ENCODE results near the gene N4BP3. TPM values are rescaled to one million over a fixed set of nuclear protein-coding genes. Genes with fewer than 3 reads are reported as not detected.

N4BP3 gene
- polyA plus RNA-seq, 3 donors, result 0.01 TPM; not detected in 2

DNA sequence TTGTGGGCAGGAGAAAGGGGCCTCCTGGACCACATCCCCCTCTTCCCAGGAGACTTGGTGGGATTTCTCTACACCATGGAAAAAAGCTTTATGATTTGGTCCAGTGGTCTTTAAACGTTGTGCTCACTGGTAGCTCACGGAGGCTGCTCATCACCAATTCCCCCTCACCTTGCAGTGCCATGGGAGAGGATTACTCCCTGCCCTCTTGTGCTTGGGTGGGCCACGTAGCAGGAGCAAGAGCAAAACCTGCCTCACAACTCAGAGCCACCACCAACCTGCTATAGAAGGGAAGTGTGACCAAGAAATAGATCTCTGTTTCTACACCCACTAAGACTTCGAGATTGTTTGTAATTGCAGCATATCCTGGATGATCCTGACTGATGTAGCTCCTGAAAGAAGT is 42.2 kb upstream of the N4BP3 start:
- H3K4me3 ChIP-seq (replicated peaks in 1 of 3; ENCODE audit: low read depth in 2 of 3, low read length in 3 of 3), result no peak overlapping the region
- Mint-ChIP-seq H3K27me3 (ENCODE audit: low read depth in 3 of 3) (peaks cover 7 to 16% (median 8%) of the 10 kb centered on the region in 3 donors), H3K4me3 (no peak overlapping the region), H3K27ac (no peak overlapping the region), H3K36me3 (no peaks in the 10 kb centered on the region), H3K9me3 (no peaks in the 10 kb centered on the region), H3K4me1 (peaks cover 3% of the 10 kb centered on the region)
- H3K27me3 ChIP-seq (ENCODE audit: control insufficient read depth in 2 of 2, insufficient read depth in 2 of 2, low read length in 2 of 2), result peaks cover 0 to 7% of the 10 kb centered on the region in 2 donors
- H3K27ac ChIP-seq (ENCODE audit: low read depth in 1 of 2, low read length in 2 of 2), result no peak overlapping the region
- TF ChIP-seq, protein P1, sequence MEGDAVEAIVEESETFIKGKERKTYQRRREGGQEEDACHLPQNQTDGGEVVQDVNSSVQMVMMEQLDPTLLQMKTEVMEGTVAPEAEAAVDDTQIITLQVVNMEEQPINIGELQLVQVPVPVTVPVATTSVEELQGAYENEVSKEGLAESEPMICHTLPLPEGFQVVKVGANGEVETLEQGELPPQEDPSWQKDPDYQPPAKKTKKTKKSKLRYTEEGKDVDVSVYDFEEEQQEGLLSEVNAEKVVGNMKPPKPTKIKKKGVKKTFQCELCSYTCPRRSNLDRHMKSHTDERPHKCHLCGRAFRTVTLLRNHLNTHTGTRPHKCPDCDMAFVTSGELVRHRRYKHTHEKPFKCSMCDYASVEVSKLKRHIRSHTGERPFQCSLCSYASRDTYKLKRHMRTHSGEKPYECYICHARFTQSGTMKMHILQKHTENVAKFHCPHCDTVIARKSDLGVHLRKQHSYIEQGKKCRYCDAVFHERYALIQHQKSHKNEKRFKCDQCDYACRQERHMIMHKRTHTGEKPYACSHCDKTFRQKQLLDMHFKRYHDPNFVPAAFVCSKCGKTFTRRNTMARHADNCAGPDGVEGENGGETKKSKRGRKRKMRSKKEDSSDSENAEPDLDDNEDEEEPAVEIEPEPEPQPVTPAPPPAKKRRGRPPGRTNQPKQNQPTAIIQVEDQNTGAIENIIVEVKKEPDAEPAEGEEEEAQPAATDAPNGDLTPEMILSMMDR (IDR thresholded peaks at IDR 0.05), result no peak
- WGBS (ENCODE audit: insufficient coverage), result no CpG with 5 or more reads among the region's 4 CpGs
- H3K9ac ChIP-seq (ENCODE audit: insufficient read depth, low read length, poor library complexity, severe bottlenecking), result no peak overlapping the region
- H3K79me2 ChIP-seq (ENCODE audit: insufficient read depth, low read length), result no peaks in the 10 kb centered on the region
- H3K9me3 ChIP-seq (replicated peaks in 1 of 2; ENCODE audit: control insufficient read depth in 1 of 2, insufficient read depth in 1 of 2, low read length in 2 of 2), result no peaks in the 10 kb centered on the region
- DNase-seq, result no peak
- no peaks in the 10 kb centered on the region for H3K4me1 ChIP-seq (ENCODE audit: control insufficient read depth in 1 of 2, insufficient read depth in 2 of 2, low read length in 2 of 2)
- intact Hi-C loops (cut with micrococcal nuclease), result no loop called here
- no peaks in the 10 kb centered on the region for H4K20me1 ChIP-seq (ENCODE audit: insufficient read depth, low read length)
- H2AFZ ChIP-seq (ENCODE audit: insufficient read depth, low read depth, low read length, poor library complexity, severe bottlenecking), result no peak overlapping the region
- H3K36me3 ChIP-seq (replicated peaks in 1 of 2; ENCODE audit: control insufficient read depth in 1 of 2, insufficient read depth in 2 of 2, low read length in 2 of 2), result no peaks in the 10 kb centered on the region
- H3K4me2 ChIP-seq (replicated peaks; ENCODE audit: extremely low read depth, low read length, poor library complexity, severe bottlenecking), result no peak overlapping the region

DNA sequence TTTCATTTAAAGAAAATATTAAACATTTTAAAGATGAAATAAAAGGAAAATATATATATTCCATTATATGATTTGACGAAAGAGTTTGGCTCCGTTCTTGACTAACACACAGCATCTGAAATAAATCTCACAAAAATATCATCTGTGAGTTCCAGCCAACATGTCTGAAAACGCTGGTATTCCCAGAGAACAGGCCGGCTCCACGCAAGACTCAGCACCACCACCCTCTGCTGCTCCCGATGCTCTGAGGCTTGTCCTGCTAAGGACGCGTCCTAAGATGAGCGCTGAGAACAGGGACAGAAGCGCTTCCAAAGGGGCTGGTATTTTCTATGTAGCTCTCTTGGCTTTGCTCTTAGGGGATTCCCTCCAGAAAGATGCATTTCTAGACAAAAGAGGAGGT is 40.6 kb upstream of the N4BP3 start:
- Histone ChIP-seq H3K4me2 (replicated peaks; ENCODE audit: extremely low read depth, low read length, poor library complexity, severe bottlenecking) (no peak overlapping the region), H2AFZ (ENCODE audit: insufficient read depth, low read depth, low read length, poor library complexity, severe bottlenecking) (no peak overlapping the region), H3K4me3 (replicated peaks in 1 of 3; ENCODE audit: low read depth in 2 of 3, low read length in 3 of 3) (no peak overlapping the region), H4K20me1 (ENCODE audit: insufficient read depth, low read length) (no peaks in the 10 kb centered on the region), H3K9me3 (replicated peaks in 1 of 2; ENCODE audit: control insufficient read depth in 1 of 2, insufficient read depth in 1 of 2, low read length in 2 of 2) (no peaks in the 10 kb centered on the region), H3K27ac (ENCODE audit: low read depth in 1 of 2, low read length in 2 of 2) (no peak overlapping the region), H3K27me3 (ENCODE audit: control insufficient read depth in 2 of 2, insufficient read depth in 2 of 2, low read length in 2 of 2) (peaks cover 0 to 7% of the 10 kb centered on the region in 2 donors), H3K9ac (ENCODE audit: insufficient read depth, low read length, poor library complexity, severe bottlenecking) (no peak overlapping the region), H3K79me2 (ENCODE audit: insufficient read depth, low read length) (no peaks in the 10 kb centered on the region), H3K4me1 (ENCODE audit: control insufficient read depth in 1 of 2, insufficient read depth in 2 of 2, low read length in 2 of 2) (no peaks in the 10 kb centered on the region), H3K36me3 (replicated peaks in 1 of 2; ENCODE audit: control insufficient read depth in 1 of 2, insufficient read depth in 2 of 2, low read length in 2 of 2) (no peaks in the 10 kb centered on the region)
- peaks cover 7 to 11% (median 8%) of the 10 kb centered on the region in 3 donors for H3K27me3 Mint-ChIP-seq (ENCODE audit: low read depth in 3 of 3)
- H3K9me3 Mint-ChIP-seq, result no peaks in the 10 kb centered on the region
- H3K4me1 Mint-ChIP-seq, result peaks cover 3% of the 10 kb centered on the region
- H3K36me3 Mint-ChIP-seq, result no peaks in the 10 kb centered on the region
- H3K4me3 Mint-ChIP-seq, result no peak overlapping the region
- no peak for DNase-seq
- WGBS (ENCODE audit: insufficient coverage), result 96% methylated on average over 4 of the region's 10 CpGs
- H3K27ac Mint-ChIP-seq, result no peak overlapping the region
- TF ChIP-seq, protein P1 (IDR thresholded peaks at IDR 0.05), result no peak
- intact Hi-C loops (cut with micrococcal nuclease), result no loop called here
